Stimulated activated CD4-positive, alpha-beta T cell treated with anti-CD3 and anti-CD28 coated beads, Interleukin-15, amount 100 ng/mL, for 48 hours (primary cell): ENCODE data around the gene EIF3K.
"Not testable (repeated sequence)": the region's sequence is repeated elsewhere in the genome, so short reads cannot be mapped to it uniquely, and the experiment has no call there.

Experiments used
- DNase-seq, 2 donors: peaks; one replicate each; pipeline ENCODE4 v3.0.0-alpha.2; 2020; ENCODE audit warnings: low read depth in 2 of 2

Gene EIF3K, protein sequence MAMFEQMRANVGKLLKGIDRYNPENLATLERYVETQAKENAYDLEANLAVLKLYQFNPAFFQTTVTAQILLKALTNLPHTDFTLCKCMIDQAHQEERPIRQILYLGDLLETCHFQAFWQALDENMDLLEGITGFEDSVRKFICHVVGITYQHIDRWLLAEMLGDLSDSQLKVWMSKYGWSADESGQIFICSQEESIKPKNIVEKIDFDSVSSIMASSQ

GRCh38 chr19:38618590-38619360, at the start of gene EIF3K:
TSS of gene EIF3K (plus strand) at chr19:38619188. CDS start at chr19:38619269, 81 bp downstream.
- DNase-seq, result peak; percentile 96 to 97

DNA sequence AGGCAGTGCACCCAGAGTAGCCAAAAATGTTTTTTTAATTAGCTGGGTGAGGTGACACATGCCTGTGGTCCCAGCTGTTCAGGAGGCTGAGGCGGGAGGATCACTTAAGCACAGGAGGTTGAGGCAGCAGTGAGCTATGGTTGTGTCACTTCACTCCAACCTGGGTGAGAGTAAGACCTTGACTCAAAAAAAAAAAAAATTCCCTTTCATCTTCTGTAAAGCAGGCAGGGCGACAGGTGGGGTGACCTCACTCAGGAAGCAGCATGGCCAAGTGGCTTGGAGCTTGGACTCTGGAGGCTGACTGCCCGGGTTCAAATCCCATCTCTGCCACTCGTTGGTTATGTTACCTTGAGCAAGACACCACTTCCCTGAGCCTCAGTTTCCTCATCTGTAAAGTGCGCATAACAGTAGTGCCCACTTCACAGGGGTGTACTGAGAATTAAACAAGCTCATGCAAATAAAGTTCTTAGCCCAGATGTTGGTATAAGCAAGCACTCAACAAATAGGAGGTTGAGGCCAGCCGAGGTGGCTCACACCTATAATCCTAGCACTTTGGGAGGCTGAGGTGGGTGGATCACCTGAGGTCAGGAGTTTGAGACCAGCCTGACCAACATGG, 49.5 kb upstream of the EIF3K start:
- DNase-seq, result no peak

DNA sequence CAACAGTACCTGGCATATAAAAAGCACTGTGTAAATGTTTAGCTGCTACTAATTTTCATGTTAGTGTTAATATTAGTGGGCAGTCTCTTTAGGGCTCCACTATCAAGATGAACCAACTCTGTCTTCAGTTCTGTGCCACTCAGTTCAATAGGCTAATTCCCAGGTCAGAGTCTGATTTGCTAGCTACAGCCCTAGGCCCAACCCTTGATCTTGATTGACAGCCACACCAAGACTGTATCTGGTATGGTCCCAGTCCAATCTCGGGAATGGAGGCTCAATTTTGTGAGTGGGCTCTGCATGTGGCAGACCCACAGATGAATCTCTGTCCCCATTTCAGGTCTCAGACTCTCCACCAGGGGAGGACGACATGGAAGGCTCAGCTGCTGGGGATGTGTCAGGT, 47.3 kb upstream of the EIF3K start:
- DNase-seq, result no peak

- no peak for DNase-seq
These were observed 41.2 kb upstream of the EIF3K start for GRCh38 chr19:38577826-38578225.

DNA sequence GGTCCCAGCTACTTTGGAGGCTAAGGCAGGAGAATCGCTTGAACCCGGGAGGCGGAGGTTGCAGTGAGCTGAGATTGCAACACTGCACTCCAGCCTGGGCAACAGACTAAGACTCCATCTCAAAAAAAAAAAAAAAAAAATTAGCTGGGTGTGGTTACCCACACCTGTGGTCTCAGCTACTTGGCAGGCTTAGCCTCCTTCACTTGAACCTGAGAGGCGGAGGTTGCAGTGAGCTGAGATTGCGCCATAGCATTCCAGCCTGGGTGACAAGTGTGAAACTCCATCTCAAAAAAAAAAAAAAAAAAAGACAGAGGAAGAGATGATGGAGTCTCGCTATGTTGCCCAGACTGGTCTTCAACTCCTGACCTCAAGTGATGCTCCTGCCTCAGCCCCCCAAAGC, 39.7 kb upstream of the EIF3K start:
- not testable (repeated sequence) for DNase-seq

DNA sequence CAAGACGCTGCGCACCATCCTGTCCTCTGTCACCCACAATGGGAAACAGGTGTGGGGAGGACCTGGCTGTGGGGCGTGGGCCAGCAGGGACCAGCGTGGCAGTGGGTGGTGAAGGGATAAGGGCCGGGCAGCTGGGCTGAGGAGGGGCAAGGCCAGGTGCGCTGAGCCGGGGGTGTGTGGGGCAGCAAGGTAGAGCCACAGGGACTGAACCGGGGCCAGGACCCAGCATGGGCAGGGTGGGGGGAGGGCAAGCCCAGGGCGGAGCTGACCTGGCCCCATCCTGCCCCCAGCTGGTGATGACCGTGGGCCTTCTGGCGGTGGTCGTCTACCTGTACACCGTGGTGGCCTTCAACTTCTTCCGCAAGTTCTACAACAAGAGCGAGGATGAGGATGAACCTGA, 38.9 kb upstream of the EIF3K start:
- DNase-seq, result no peak

GRCh38 chr19:38583219-38583984, 35.6 kb upstream of the EIF3K start:
- no peak for DNase-seq

DNA sequence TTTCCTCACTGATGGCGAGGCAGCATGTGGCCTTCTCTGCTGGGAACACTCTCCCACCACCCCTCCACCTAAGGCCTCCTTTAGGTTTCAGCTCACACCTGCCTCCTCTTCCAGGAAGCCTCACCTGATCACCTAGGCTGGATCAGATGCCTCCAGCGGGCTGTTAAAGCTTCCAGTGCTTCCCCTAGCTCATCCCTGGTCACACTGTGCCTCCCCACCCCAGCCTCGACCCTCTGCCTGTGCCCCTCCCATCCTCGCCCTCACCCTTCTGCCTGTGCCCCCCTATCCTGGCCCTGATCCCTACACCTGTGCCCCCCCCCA, 35.0 kb upstream of the EIF3K start:
- DNase-seq, result no peak

- DNase-seq, result no peak
These were observed 31.4 kb upstream of the EIF3K start for GRCh38 chr19:38587562-38587961.

GRCh38 chr19:38588041-38588440, 30.9 kb upstream of the EIF3K start:
- DNase-seq, result no peak

DNA sequence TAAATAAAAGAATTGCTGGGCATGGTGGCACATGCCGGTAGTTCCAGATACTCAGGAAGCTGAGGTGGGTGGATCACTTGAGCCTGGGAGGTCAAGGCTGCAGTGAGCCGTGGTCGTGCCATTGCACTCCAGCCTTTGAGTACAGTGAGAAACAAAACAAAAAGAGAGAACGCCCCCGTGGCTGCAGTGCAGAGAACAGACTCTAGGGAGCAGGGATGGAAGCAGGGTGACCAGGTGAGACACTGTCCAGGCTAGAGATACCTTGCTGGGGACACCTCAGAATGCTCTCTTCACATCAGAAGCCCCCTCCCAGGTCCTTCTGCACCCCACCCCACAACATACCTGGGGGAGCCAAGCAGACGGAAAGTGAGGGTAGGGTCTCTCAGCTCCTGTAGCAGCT, 26.0 kb upstream of the EIF3K start:
- no peak for DNase-seq

DNA sequence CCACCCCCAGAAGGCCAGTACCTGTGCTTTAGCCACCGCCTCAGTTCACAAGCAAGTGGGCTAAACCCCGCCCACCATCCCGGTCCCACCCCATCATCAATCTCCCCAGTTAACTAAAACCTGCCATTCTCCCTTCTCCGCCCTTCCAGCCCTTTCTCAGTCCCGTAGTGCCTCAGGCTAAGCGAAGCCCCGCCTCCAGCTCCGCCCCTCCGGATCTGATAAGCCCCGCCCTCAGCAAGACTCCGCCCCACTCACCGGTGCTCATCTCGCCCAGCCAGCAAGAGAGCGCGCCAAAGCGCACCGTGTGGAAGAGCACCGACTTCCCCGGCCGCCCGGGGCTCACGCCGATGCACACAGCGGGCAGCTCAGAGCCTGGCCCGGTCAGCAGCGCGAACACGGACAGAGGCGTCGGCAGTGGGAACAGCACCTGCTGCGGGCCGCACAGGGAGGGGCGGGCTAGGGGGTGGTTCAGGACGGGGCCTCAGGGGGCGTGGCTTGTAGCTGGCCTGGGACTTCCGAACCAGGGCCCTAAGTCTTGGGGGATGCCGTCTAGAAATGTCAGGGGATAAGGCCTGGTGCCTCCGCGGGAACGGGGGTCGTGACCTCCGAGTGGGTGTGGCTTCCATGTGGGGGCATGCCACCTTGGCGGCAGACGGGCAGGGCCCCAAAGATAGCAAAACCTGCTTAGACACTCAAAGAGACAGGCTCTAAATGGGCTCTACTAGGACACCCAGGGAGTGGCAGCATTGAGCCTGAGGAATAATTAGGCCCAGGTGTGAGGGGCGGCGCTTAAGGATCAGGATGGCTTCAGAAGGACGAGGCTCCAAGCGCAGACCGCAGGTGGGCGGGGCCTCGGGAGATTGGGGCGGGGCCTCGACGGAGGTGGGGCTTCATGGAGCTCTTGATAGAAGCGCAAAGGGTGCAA, 22.7 kb upstream of the EIF3K start:
- DNase-seq, result no peak

- no peak for DNase-seq
These were observed 21.9 kb upstream of the EIF3K start for GRCh38 chr19:38597075-38597474.

DNA sequence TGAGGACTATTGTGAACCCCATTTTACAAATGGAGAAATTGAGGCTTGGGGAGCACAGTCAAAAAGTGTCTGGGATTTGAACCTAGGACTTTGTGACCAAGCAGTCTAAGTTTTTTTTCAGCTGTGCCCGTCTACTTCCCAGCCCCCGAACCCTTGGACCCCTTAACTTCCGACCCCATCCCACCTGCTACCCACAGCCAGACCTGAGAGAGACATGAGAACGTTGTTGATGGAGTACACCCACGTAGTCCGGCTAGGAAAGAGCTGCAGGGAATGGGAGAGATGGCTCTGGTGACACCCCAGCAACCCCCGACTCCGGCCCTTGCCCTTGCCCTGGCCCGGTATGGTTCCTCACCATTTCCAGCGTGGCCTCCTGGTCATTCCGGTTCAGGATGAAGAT, 19.3 kb upstream of the EIF3K start:
- no peak for DNase-seq

GRCh38 chr19:38602856-38603255, 16.1 kb upstream of the EIF3K start:
- not testable (repeated sequence) for DNase-seq

DNA sequence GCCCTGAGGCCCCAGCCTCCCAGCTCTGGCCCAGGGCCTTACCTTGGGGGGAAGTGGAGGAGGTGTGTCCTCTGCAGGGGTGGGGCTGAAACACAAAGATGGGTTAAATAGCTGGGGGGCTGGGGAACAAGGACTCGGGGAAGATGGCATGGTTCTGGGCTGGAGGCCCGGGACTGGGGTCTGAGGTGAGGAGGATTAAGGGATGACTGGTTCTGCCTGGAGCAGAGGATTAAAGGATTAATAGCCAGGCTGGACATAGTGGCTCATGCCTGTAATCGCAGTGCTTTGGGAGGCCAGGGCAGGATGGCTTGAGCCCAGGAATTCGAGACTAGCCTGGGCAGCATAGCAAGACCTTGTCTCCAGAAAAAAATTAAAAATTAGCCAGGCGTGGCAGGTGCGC, 12.9 kb upstream of the EIF3K start:
- DNase-seq, result no peak

GRCh38 chr19:38614289-38614688, 4.7 kb upstream of the EIF3K start:
- DNase-seq, result no peak

DNA sequence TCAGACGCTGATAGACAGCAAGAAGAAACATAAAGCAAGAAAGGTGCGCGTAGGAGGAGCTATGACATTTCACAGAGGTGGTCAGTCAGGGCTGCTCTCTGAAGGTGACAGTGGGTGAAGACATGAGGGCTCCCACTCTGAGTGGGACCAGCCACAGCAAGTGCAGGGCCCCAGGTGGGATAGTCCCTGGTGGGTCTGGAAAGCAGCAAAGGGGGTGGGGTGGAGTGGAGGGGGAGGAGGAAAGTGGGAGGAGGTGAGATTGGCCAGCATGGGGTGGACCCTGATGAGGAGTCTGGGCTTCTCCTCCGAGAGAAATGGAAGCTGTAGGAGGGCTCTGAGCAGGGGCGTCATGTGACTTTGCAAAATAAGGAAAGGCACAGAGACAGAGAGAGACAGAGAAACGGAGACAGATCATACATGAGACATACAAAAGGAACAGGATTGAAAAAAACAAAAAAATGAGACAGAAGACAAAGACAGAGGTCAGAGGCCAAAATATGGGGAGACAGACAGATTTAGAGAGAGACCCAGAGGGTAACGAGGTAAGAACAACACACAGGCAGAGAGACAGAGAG, 3.9 kb upstream of the EIF3K start:
- no peak for DNase-seq

DNA sequence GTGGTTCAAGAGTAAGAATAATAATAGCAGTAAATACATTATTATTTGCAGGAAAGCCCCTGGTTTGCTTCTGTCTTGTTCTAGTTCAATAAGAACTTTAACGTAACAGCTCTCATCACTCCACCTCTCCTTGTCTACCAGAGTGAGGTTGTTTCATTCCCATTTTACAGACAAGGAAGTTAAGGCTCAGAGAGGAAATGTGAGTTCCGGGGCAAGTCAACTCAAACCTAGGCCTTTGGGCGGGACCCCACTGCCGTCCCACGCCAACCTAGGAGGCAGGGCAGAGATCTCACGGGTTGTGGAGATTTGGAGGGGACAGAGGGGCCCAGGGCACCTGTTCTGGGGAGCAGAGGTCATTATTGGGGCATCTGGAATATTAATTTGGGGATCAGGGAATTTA, 2.7 kb upstream of the EIF3K start:
- no peak for DNase-seq

DNA sequence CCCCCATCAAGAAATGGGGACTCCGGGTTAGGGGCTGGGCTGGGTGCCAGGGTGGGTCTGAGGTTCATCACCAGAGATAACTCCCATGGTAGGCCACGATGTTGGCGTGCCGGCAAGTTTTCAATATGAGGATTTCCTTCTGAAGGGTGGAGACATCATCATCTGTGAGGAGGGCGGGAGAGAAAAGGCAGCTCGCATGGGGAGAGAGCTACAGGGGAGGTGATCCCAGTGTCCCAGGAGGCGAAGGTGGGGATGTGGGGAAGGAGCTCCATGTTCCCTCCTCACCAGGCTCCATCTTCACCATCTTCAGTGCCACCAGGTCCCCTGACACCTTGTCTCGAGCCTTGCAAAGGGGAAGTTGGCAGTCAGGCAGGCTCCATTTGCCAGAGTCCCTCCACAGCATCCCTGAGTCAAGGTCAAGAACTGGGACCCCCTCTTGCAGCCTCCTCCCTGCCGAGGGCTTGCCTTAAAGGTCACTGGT, 1.7 kb upstream of the EIF3K start:
- no peak for DNase-seq
